NCI-H146 treated with DMSO at 0.1 percent for 48 hours (cell line): ENCODE measurements around the gene BTD.
A peak's percentile ranks its signal among the peaks of the same experiment; 100 is the strongest.
"Not testable (repeated sequence)": the region's sequence is repeated elsewhere in the genome, so short reads cannot be mapped to it uniquely, and the experiment has no call there.

ENCODE experiments used
- DNase-seq: peaks from one replicate; lab custom pipeline; 2025; ENCODE audit not compliant: unreplicated experiment; lab: John Stamatoyannopoulos, UW

Gene BTD

GRCh38 chr3:15602816-15603215 is 1.3 kb downstream of the BTD start:
- not testable (repeated sequence) for DNase-seq

DNA sequence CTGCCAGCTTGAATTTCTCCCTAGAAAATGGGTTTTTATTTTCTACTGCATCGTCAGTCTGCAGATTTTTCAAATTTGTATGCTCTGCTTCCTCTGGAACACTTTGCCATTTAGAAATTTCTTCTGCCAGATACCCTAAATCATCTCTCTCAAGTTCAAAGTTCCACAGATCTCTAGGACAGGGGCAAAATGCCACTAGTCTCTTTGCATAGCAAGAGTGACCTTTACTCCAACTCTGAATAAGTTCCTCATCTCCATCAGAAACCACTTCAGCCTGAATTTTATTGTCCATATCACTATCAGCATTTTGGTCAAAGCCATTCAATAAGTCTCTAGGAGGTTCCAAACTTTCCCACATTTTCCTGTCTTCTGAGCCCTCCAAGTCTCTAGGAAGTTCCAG is 3.0 kb downstream of the BTD start:
- DNase-seq = not testable (repeated sequence)

GRCh38 chr3:15606434-15606891 is 4.9 kb downstream of the BTD start:
- DNase-seq = no peak

DNA sequence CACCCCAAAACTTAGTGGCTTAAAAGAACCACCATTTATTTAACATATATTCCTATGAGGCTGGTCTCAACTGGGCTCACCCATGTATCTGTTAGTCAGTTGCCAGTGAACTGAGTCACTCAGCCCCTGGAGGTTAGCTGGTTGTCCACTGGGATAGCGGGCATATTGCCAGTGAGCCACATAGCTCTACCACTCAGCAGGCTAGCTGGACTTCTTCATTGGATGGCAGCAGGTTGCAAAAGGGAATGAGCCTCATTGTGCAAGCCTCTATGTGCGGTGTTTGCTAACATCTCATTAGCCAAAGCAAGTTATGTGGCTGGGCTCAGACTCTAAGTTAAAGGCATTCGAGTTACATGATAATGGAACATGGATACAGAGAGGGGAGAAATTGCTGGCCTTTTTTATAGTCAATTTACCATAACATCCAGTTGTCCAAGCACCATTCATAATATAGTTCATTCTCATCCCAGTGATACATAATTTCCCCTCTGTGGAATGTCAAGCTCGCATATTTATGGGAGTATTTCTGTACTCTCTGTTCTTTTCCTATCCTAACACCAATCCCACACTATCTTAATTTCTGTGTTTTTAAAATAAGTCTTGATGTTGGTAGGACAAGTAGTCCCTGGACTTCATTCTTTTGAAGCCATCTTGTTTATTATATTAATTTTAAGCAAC is 8.7 kb downstream of the BTD start:
- DNase-seq = no peak

DNA sequence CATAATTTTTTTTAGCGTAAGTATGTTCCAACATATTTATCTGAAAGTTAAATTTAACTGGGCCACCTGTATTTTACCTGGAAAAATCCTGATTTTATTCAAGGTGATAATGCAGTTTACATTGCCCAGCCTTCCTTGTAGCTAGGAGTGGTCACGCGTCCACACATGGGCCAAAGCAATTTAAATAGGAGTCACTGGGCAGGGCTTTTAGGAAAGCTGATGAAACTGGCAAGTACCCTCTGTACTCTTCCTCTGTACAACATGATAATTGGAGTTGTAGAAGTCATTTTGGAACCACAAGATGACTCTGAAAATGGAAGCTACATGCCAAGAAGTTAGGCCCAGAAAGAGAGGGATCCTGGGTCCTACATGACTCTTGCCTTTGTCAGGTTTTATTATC is 9.5 kb downstream of the BTD start:
- DNase-seq = no peak

DNA sequence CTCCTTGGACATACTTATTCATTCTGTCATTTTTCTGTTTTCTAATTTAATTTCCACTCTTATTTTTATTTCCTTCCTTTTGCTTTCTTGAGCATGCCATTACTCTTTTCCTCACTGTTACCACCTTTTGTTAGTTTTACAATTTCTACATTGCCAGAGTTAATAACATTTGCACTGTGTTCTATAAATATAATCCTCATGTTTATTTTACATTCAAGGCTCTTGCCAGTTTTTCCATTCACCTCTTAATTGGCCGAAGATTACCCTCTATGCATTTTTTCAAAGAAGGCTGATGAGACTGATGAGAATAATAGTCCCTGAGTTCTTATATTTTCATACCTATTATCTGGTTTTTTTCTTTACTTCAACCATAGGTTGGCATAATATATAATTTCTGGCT is 10.5 kb downstream of the BTD start:
- peak; percentile 46 for DNase-seq

- DNase-seq = no peak
Observed at GRCh38 chr3:15614958-15615357, 13.4 kb downstream of the BTD start.

DNA sequence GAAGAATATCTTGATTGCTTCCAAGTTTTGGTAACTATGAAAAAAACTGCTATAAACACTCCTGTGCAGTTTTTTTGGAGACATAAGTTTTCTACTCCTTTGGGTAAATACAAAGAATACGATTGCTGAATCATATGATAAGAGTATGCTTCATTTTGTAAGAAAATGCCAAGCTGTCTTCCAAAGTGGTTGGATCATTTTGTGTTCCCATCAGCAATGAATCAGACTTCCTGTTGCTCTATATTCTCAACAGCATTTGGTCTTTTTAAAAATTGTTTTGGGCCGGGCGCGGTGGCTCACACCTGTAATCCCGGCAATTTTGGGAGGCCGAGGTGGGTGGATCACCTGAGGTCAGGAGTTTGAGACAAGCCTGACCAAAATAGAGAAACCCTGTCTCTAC is 14.5 kb downstream of the BTD start:
- no peak for DNase-seq

- not testable (repeated sequence) for DNase-seq
Observed at GRCh38 chr3:15619659-15620464, 18.3 kb downstream of the BTD start.

DNA sequence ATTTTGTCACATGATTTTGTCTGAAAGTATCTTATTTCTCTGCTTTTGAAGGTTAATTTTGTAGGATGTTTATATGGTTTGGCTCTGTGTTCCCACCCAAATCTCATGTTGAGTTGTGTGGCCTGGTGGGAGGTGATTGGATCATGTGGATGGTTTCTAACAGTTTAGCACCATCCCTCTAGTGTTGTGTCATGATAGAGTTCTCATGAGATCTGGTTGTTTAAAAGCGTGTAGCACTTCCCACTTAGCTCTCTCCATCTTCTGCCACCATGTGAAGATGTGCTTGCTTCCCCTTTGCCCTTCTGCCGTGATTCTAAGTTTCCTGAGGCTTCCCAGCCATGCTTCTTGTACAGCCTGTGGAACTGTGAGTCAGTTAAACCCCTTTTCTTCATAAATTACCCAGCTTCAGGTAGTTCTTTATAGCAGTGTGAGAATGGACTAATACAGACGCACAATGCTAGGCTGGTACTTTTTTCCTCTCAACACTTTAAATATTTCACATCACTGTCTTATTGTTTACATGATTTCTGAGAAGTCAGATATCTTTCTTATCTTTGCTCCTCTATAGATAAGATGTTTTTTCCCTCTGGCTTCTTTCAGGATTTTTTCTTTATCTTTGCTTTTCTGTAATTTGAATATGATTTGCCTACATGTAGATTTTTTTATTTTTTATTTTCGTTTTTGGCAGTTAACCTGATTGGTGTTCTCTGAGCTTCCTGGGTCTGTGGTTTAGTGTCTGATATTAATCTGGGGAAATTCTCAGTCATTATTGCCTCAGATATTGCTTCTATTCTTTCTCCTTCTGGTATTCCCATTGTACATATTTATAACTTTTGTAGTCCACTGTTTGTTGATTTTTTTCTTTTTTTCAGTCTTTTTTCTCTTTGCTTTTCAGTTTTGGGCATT is 22.2 kb downstream of the BTD start:
- DNase-seq = no peak

- no peak for DNase-seq
Observed at GRCh38 chr3:15628967-15629366, 27.4 kb downstream of the BTD start.

- DNase-seq = peak; percentile 9
Observed at GRCh38 chr3:15629860-15630597, 28.5 kb downstream of the BTD start.

DNA sequence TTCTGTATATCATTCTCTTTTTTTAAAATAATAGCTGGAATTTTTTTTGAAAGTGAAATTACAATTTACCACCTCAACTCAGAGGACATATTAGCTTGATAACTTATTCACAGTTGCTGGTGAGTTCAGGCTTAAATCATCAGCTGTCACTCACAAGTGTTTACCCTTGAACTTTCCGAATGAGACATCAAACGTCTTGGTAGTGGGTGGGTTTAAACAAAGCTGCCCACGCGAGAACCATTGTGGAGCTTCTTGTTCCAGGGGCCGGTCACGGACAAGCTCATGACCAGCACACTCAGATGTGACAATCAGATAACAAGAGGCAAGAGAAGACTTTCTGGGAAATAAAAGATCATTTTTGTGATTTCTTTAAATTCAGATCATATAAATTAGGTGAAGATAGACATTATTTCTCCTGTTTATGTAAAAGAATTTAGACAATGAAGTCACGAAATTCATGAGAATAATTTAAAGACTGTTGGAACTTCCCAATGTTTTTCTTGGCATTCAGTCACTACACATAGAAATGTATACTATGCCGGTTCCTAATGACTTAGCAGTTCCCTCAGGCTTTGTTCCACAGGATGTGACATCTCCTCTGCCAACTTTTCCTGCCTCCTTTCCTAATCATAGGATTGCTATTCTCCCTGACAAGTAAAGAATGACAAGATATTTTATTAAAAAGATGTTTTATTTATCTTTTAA is 29.3 kb downstream of the BTD start:
- no peak for DNase-seq

DNA sequence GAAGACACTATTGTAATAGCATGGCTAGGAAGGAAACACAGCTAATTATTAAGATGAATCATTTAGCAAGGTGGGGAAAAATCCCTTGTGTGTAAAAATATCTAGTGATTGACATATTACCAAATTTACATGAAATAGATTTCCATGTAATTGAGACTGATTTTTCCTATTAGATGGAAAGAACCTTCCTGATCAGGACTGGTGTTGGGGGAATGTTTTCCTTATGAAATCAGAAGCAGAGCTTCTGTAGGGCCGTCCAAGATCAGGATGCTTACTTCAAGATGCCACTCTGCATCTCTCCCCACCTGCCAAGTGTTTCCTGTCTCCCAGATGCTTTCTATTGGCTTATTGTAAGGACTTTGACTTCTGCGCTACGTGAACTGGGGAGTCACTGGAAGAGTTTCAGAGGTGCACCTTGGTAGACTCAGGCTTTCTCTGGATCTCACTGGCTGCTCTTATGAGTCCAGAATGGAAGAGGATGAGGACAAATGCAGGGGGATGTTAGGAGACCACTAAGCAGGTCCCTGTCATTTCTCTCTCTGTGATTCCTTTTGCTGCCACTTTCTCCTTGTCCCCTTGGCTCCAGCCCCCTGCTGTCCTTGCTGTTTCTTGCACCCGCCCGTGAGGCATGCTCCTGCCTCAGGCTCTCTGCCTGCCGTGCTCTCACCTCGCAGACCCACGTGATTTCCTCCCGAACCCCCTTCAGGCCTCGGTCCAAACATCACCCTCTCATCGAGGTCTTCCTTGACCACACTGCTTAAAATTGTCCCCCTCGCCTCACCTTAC is 30.1 kb downstream of the BTD start:
- no peak for DNase-seq

GRCh38 chr3:15632212-15632580 is 30.7 kb downstream of the BTD start:
- DNase-seq = no peak

DNA sequence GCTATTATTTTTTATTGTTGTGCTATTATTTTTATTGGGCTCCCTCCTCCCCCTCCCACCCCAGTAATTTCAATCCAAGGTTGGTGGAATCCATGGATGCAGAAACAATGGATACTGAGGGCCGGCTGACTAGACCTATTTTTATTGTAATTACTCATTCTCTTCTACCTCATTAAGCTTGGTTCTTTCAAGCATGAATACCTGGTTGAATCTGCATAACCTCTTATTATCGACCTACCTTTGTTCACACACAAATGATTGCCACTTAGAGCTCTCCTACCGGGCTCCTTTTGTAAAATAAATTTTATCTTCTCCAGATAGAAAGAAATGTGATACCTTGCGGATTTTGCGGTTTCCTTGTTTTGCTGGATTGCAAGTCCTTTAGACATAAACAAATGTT is 31.6 kb downstream of the BTD start:
- peak; percentile 74 for DNase-seq

GRCh38 chr3:15633766-15634598 is 32.4 kb downstream of the BTD start:
- DNase-seq = no peak

- DNase-seq = no peak
Observed at GRCh38 chr3:15634671-15635070, 33.1 kb downstream of the BTD start.
